ENCODE data around the gene WNK2.

- TF ChIP-seq CTCF (IDR thresholded peaks at IDR 0.05; ENCODE audit: low read depth, low read length), result no peak
- TF ChIP-seq EZH2phosphoT487 (IDR thresholded peaks at IDR 0.05; ENCODE audit: low read depth), result no peak
Observed at GRCh38 chr9:93209576-93210323, 25.8 kb downstream of the WNK2 start.

Measured in OCI-LY3 (cell line).